Osteocyte (in vitro differentiated cells): ENCODE results near the gene BMPR2. TPM values are rescaled to one million over a fixed set of nuclear protein-coding genes. Genes with fewer than 3 reads are reported as not detected.

Source experiments
- DNase-seq: peaks from one replicate; pipeline ENCODE4 v3.0.0; 2021; ENCODE audit warnings: mixed read lengths; ENCODE audit not compliant: unreplicated experiment; ENCODE audit errors: extremely low spot score
- H3K27ac Mint-ChIP-seq: one replicate; pipeline ENCODE4 v1.8.0; 2021; ENCODE audit warnings: mild to moderate bottlenecking, mixed read lengths; ENCODE audit not compliant: unreplicated experiment
- H3K27me3 Mint-ChIP-seq: one replicate; pipeline ENCODE4 v1.8.0; 2021; ENCODE audit warnings: mixed read lengths; ENCODE audit not compliant: unreplicated experiment
- H3K36me3 Mint-ChIP-seq: one replicate; pipeline ENCODE4 v1.8.0; 2021; ENCODE audit warnings: mixed read lengths; ENCODE audit not compliant: unreplicated experiment
- H3K4me1 Mint-ChIP-seq: one replicate; pipeline ENCODE4 v1.8.0; 2021; ENCODE audit warnings: mixed read lengths; ENCODE audit not compliant: unreplicated experiment
- H3K4me3 Mint-ChIP-seq: one replicate; pipeline ENCODE4 v1.8.0; 2021; ENCODE audit warnings: mild to moderate bottlenecking, moderate library complexity, mixed read lengths; ENCODE audit not compliant: unreplicated experiment
- H3K9me3 Mint-ChIP-seq: one replicate; pipeline ENCODE4 v1.8.0; 2021; ENCODE audit warnings: mixed read lengths; ENCODE audit not compliant: unreplicated experiment
- CTCF ChIP-seq: fragments of 200-600 bp; sonication (generic); IDR thresholded peaks from 2 replicates; pipeline ENCODE4 v1.5.0; 2021; ENCODE audit warnings: antibody characterized with exemption, mild to moderate bottlenecking, moderate library complexity
- total RNA-seq: library from RNA; stranded (reverse); gene quantifications from 2 replicates; pipeline ENCODE4 v1.2.1, GENCODE V29; 2021

Gene BMPR2
- total RNA-seq, 1 donor from 2014 or later: 92.3 TPM

DNA sequence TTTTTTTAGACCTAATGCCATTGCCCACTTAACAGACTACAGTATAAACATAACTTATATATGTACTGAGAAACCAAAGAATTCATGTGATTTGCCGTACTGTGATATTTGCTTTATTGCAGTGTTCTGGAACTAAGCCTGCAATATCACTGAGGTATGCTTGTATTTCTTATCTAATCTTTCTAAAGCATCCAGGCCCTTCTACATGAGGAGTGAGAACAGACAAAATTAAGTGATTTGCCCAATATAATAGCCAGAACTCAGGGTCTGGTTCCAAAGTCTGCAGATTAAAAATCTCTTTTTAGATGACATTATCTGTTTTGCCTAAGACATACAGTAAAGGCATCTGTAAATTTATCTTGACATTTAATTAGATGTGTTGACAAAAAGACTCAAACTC lies 41.9 kb downstream of the BMPR2 start:
- Mint-ChIP-seq H3K36me3 (peaks cover 6% of the 10 kb centered on the region), H3K9me3 (no peaks in the 10 kb centered on the region), H3K4me3 (no peak overlapping the region), H3K27ac (no peak overlapping the region), H3K27me3 (no peaks in the 10 kb centered on the region), H3K4me1 (peaks cover 31% of the 10 kb centered on the region)
- no peak for TF ChIP-seq CTCF
- no peak for DNase-seq

GRCh38 chr2:202418511-202418910 lies 42.4 kb downstream of the BMPR2 start:
- no peaks in the 10 kb centered on the region for H3K27me3 Mint-ChIP-seq
- DNase-seq: no peak
- H3K4me1 Mint-ChIP-seq: peaks cover 31% of the 10 kb centered on the region
- H3K36me3 Mint-ChIP-seq: peaks cover 6% of the 10 kb centered on the region
- no peak overlapping the region for H3K27ac Mint-ChIP-seq
- no peak overlapping the region for H3K4me3 Mint-ChIP-seq
- H3K9me3 Mint-ChIP-seq: no peaks in the 10 kb centered on the region
- TF ChIP-seq CTCF: no peak

GRCh38 chr2:202423139-202423538 lies 47.0 kb downstream of the BMPR2 start:
- H3K27ac Mint-ChIP-seq: no peak overlapping the region
- peaks cover 3% of the 10 kb centered on the region for H3K9me3 Mint-ChIP-seq
- peaks cover 31% of the 10 kb centered on the region for H3K4me1 Mint-ChIP-seq
- H3K4me3 Mint-ChIP-seq: no peak overlapping the region
- no peak for DNase-seq
- TF ChIP-seq CTCF: no peak
- no peaks in the 10 kb centered on the region for H3K27me3 Mint-ChIP-seq
- H3K36me3 Mint-ChIP-seq: peaks cover 1% of the 10 kb centered on the region

- no peak overlapping the region for H3K27ac Mint-ChIP-seq
- no peak overlapping the region for H3K4me3 Mint-ChIP-seq
- H3K4me1 Mint-ChIP-seq: peaks cover 33% of the 10 kb centered on the region
Measured at GRCh38 chr2:202425036-202425435, 48.9 kb downstream of the BMPR2 start.

GRCh38 chr2:202426751-202427150 lies 50.6 kb downstream of the BMPR2 start:
- Mint-ChIP-seq H3K4me1 (peaks cover 27% of the 10 kb centered on the region), H3K27ac (no peak overlapping the region), H3K4me3 (no peak overlapping the region), H3K9me3 (peaks cover 3% of the 10 kb centered on the region), H3K36me3 (peaks cover 3% of the 10 kb centered on the region), H3K27me3 (no peaks in the 10 kb centered on the region)
- DNase-seq: no peak
- no peak for TF ChIP-seq CTCF

More at GRCh38 chr2:202425036-202425435, 48.9 kb downstream of the BMPR2 start:
- Mint-ChIP-seq H3K9me3 (peaks cover 3% of the 10 kb centered on the region), H3K36me3 (peaks cover 3% of the 10 kb centered on the region), H3K27me3 (no peaks in the 10 kb centered on the region)
- DNase-seq: no peak
- no peak for TF ChIP-seq CTCF
